NOMO-1 treated with DMSO at 0.1 percent for 48 hours (cell line): ENCODE results near the gene ALDH3B2.
"Not testable (repeated sequence)": the region's sequence is repeated elsewhere in the genome, so short reads cannot be mapped to it uniquely, and the experiment has no call there.

Source experiments
- DNase-seq: peaks from one replicate; lab custom pipeline; 2025; ENCODE audit not compliant: unreplicated experiment; lab: John Stamatoyannopoulos, UW

The ALDH3B2 gene

GRCh38 chr11:67662835-67663531, 11.4 kb downstream of the ALDH3B2 start:
- DNase-seq: no peak

GRCh38 chr11:67662142-67662834, 12.1 kb downstream of the ALDH3B2 start:
- no peak for DNase-seq

GRCh38 chr11:67660752-67661151, 13.7 kb downstream of the ALDH3B2 start:
- not testable (repeated sequence) for DNase-seq

GRCh38 chr11:67659651-67660165, 14.7 kb downstream of the ALDH3B2 start:
- not testable (repeated sequence) for DNase-seq

GRCh38 chr11:67657300-67657699, 17.1 kb downstream of the ALDH3B2 start:
- DNase-seq: no peak

- peak; percentile 98 for DNase-seq
These were observed 18.0 kb downstream of the ALDH3B2 start for GRCh38 chr11:67656278-67656922.

- no peak for DNase-seq
These were observed 20.2 kb downstream of the ALDH3B2 start for GRCh38 chr11:67654225-67654624.

GRCh38 chr11:67652965-67653845, 21.2 kb downstream of the ALDH3B2 start:
- no peak for DNase-seq

GRCh38 chr11:67651976-67652781, 22.2 kb downstream of the ALDH3B2 start:
- no peak for DNase-seq

- peak; percentile 50 for DNase-seq
These were observed 24.6 kb downstream of the ALDH3B2 start for GRCh38 chr11:67649634-67650510.

- DNase-seq: peak; percentile 62
These were observed 25.4 kb downstream of the ALDH3B2 start for GRCh38 chr11:67648796-67649613.

GRCh38 chr11:67648140-67648795, 26.2 kb downstream of the ALDH3B2 start:
- DNase-seq: peak; percentile 75

GRCh38 chr11:67647471-67647870, 27.0 kb downstream of the ALDH3B2 start:
- no peak for DNase-seq

- DNase-seq: peak; percentile 78
These were observed 27.7 kb downstream of the ALDH3B2 start for GRCh38 chr11:67646535-67647336.

GRCh38 chr11:67645521-67646461, 28.6 kb downstream of the ALDH3B2 start:
- no peak for DNase-seq
